RWPE2 (cell line): Measurements from ENCODE around the gene AHDC1.
"Not testable (repeated sequence)": the region's sequence is repeated elsewhere in the genome, so short reads cannot be mapped to it uniquely, and the experiment has no call there.

Experiments
- ATAC-seq: fragments of 200-7000 bp; cut with Tn5 transposase; 3 replicates; pipeline ENCODE4 v1.9.1; 2021; ENCODE audit warnings: low read depth
- DNase-seq: peaks from one replicate; pipeline ENCODE4 v3.0.0-alpha.2; 2020; ENCODE audit warnings: low spot score
- H3K27ac ChIP-seq: fragments of 450-650 bp; 2 replicates; pipeline ENCODE4 v1.5.1; 2017; ENCODE audit warnings: mild to moderate bottlenecking; ENCODE audit not compliant: poor library complexity, severe bottlenecking
- H3K27me3 ChIP-seq: fragments of 250-450 bp; sonication (Bioruptor Pico); 2 replicates; pipeline ENCODE4 v1.5.1; 2021; ENCODE audit warnings: mild to moderate bottlenecking, moderate library complexity; ENCODE audit not compliant: insufficient read depth, poor library complexity, severe bottlenecking
- H3K36me3 ChIP-seq: fragments of 250-450 bp; sonication (Bioruptor Pico); 2 replicates; pipeline ENCODE4 v1.5.1; 2020; ENCODE audit warnings: low read depth, mild to moderate bottlenecking, moderate library complexity
- H3K4me1 ChIP-seq: fragments of 250-450 bp; sonication (Bioruptor Pico); 2 replicates; pipeline ENCODE4 v1.5.1; 2021; ENCODE audit warnings: mild to moderate bottlenecking, moderate library complexity; ENCODE audit not compliant: insufficient read depth, poor library complexity, severe bottlenecking
- H3K4me3 ChIP-seq: fragments of 250-450 bp; sonication (Bioruptor Pico); 2 replicates; pipeline ENCODE4 v1.5.1; 2021; ENCODE audit warnings: mild to moderate bottlenecking, moderate library complexity; ENCODE audit not compliant: severe bottlenecking
- H3K9me3 ChIP-seq: fragments of 250-450 bp; sonication (Bioruptor Pico); 2 replicates; pipeline ENCODE4 v1.5.1; 2021; ENCODE audit warnings: mild to moderate bottlenecking, moderate library complexity; ENCODE audit not compliant: severe bottlenecking
- CTCF ChIP-seq: fragments of 450-650 bp; IDR thresholded peaks from one replicate; pipeline ENCODE4 v1.5.1; 2017; ENCODE audit warnings: mild to moderate bottlenecking, moderate library complexity; ENCODE audit not compliant: poor library complexity, severe bottlenecking

Gene AHDC1

GRCh38 chr1:27504588-27505419 lies 99.1 kb downstream of the AHDC1 start:
- DNase-seq (no peak), ATAC-seq (peak; percentile 58; the same call in 1 of the 3 replicates)
- Histone ChIP-seq H3K36me3 (no peaks in the 10 kb centered on the region), H3K9me3 (no peaks in the 10 kb centered on the region), H3K27me3 (no peaks in the 10 kb centered on the region), H3K4me1 (peaks cover 18% of the 10 kb centered on the region), H3K27ac (peak overlapping the region; percentile 27), H3K4me3 (no peak overlapping the region)
- no peak for TF ChIP-seq CTCF

- DNase-seq (no peak), ATAC-seq (no peak)
- no peaks in the 10 kb centered on the region for H3K9me3 ChIP-seq
- peak overlapping the region; percentile 27 for H3K27ac ChIP-seq
- TF ChIP-seq CTCF, result no peak
- H3K4me3 ChIP-seq, result no peak overlapping the region
- H3K27me3 ChIP-seq, result no peaks in the 10 kb centered on the region
- no peaks in the 10 kb centered on the region for H3K36me3 ChIP-seq
- H3K4me1 ChIP-seq, result peaks cover 12% of the 10 kb centered on the region
These were observed 99.9 kb downstream of the AHDC1 start for GRCh38 chr1:27503844-27504587.

- H3K36me3 ChIP-seq, result no peaks in the 10 kb centered on the region
- no peak for ATAC-seq
- H3K27me3 ChIP-seq, result no peaks in the 10 kb centered on the region
- peaks cover 12% of the 10 kb centered on the region for H3K4me1 ChIP-seq
- TF ChIP-seq CTCF, result no peak
- H3K9me3 ChIP-seq, result no peaks in the 10 kb centered on the region
- no peak overlapping the region for H3K4me3 ChIP-seq
- no peak overlapping the region for H3K27ac ChIP-seq
- no peak for DNase-seq
These were observed 100.9 kb downstream of the AHDC1 start for GRCh38 chr1:27503033-27503432.

- not testable (repeated sequence) for H3K9me3 ChIP-seq, H3K4me3 ChIP-seq, ATAC-seq, H3K27me3 ChIP-seq, H3K27ac ChIP-seq, H3K36me3 ChIP-seq, DNase-seq
- H3K4me1 ChIP-seq, result peaks cover 12% of the 10 kb centered on the region
These were observed 102.8 kb downstream of the AHDC1 start for GRCh38 chr1:27501159-27501558.

GRCh38 chr1:27499142-27499541 lies 104.8 kb downstream of the AHDC1 start:
- Histone ChIP-seq H3K27me3 (no peaks in the 10 kb centered on the region), H3K4me3 (no peak overlapping the region), H3K4me1 (peaks cover 3% of the 10 kb centered on the region), H3K9me3 (no peaks in the 10 kb centered on the region), H3K27ac (no peak overlapping the region), H3K36me3 (no peaks in the 10 kb centered on the region)
- TF ChIP-seq CTCF, result no peak
- DNase-seq, result no peak
- no peak for ATAC-seq
